ENCODE measurements around the gene CENPF. TPM values are rescaled to one million over a fixed set of nuclear protein-coding genes. Genes with fewer than 3 reads are reported as not detected.

The CENPF gene
- polyA plus RNA-seq, 1 donor from 2014 or later, result 5.4 TPM

- Histone ChIP-seq H3K27me3 (ENCODE audit: insufficient read depth, low read depth, low read length) (no peaks in the 10 kb centered on the region), H3K36me3 (ENCODE audit: insufficient read depth, low read length) (no peaks in the 10 kb centered on the region), H3K4me2 (ENCODE audit: low read length) (no peak overlapping the region), H3K9ac (ENCODE audit: low read length) (no peak overlapping the region), H3K9me3 (ENCODE audit: low read length) (no peaks in the 10 kb centered on the region), H3K27ac (ENCODE audit: low read length) (no peak overlapping the region), H4K20me1 (ENCODE audit: insufficient read depth) (no peaks in the 10 kb centered on the region), H3K79me2 (replicated peaks; ENCODE audit: insufficient read depth, low read length) (no peaks in the 10 kb centered on the region), H3K4me3 (ENCODE audit: low read length) (no peak overlapping the region), H2AFZ (ENCODE audit: low read depth, low read length) (no peak overlapping the region), H3F3A (ENCODE audit: insufficient read depth, low read length, poor library complexity, severe bottlenecking) (no peaks in the 10 kb centered on the region), H3K9me2 (ENCODE audit: insufficient read depth, low read length) (no peaks in the 10 kb centered on the region)
- no peak for TF ChIP-seq TAF1 (IDR thresholded peaks at IDR 0.05; ENCODE audit: low read depth)
Measured at GRCh38 chr1:214582289-214582891, 20.6 kb upstream of the CENPF start.

GRCh38 chr1:214583113-214583512 lies 19.9 kb upstream of the CENPF start:
- Histone ChIP-seq H4K20me1 (ENCODE audit: insufficient read depth) (no peaks in the 10 kb centered on the region), H3F3A (ENCODE audit: insufficient read depth, low read length, poor library complexity, severe bottlenecking) (no peaks in the 10 kb centered on the region), H3K9ac (ENCODE audit: low read length) (no peak overlapping the region), H3K27ac (ENCODE audit: low read length) (no peak overlapping the region), H3K4me2 (ENCODE audit: low read length) (no peak overlapping the region), H3K36me3 (ENCODE audit: insufficient read depth, low read length) (no peaks in the 10 kb centered on the region), H3K79me2 (replicated peaks; ENCODE audit: insufficient read depth, low read length) (no peaks in the 10 kb centered on the region), H3K9me2 (ENCODE audit: insufficient read depth, low read length) (no peaks in the 10 kb centered on the region), H2AFZ (ENCODE audit: low read depth, low read length) (no peak overlapping the region), H3K27me3 (ENCODE audit: insufficient read depth, low read depth, low read length) (no peaks in the 10 kb centered on the region), H3K9me3 (ENCODE audit: low read length) (no peaks in the 10 kb centered on the region), H3K4me3 (ENCODE audit: low read length) (no peak overlapping the region)
- TF ChIP-seq REST (IDR thresholded peaks at IDR 0.05; ENCODE audit: borderline replicate concordance) (no peak), EZH2 (IDR thresholded peaks at IDR 0.05; ENCODE audit: borderline replicate concordance, insufficient read depth, low read length, poor library complexity, severe bottlenecking) (no peak), POLR2AphosphoS5 (IDR thresholded peaks at IDR 0.05) (no peak), CTCF (IDR thresholded peaks at IDR 0.05; ENCODE audit: poor library complexity, severe bottlenecking) (no peak), EP300 (conservative IDR thresholded peaks at IDR 0.05; ENCODE audit: poor library complexity, severe bottlenecking) (no peak), RAD21 (conservative IDR thresholded peaks at IDR 0.05) (no peak), TAF1 (IDR thresholded peaks at IDR 0.05; ENCODE audit: low read depth) (no peak), SMC3 (conservative IDR thresholded peaks at IDR 0.05; ENCODE audit: poor library complexity) (no peak), MXI1 (conservative IDR thresholded peaks at IDR 0.05; ENCODE audit: poor library complexity, severe bottlenecking) (no peak)

Data from neural cell (in vitro differentiated cells).